NCI-H128 (cell line): ENCODE results near the gene RPS6KA5.
"Not testable (repeated sequence)": the region's sequence is repeated elsewhere in the genome, so short reads cannot be mapped to it uniquely, and the experiment has no call there.

ENCODE experiments used
- DNase-seq: peaks from one replicate; lab custom pipeline; 2025; ENCODE audit not compliant: unreplicated experiment; lab: John Stamatoyannopoulos, UW

Gene RPS6KA5

GRCh38 chr14:91060351-91061055 is at the start of gene RPS6KA5:
Gene RPS6KA5 (minus strand): TSS chr14:91060641. CDS start chr14:91060434, 207 bp downstream.
- peak; percentile 100 for DNase-seq

- DNase-seq, result no peak
Measured at GRCh38 chr14:91108941-91109611, 48.6 kb upstream of the RPS6KA5 start.

- DNase-seq, result no peak
Measured at GRCh38 chr14:91103116-91103515, 42.7 kb upstream of the RPS6KA5 start.

GRCh38 chr14:91100102-91100501 is 39.7 kb upstream of the RPS6KA5 start:
- DNase-seq, result no peak

- DNase-seq, result no peak
Measured at GRCh38 chr14:91098591-91098990, 38.1 kb upstream of the RPS6KA5 start.

GRCh38 chr14:91097657-91098056 is 37.2 kb upstream of the RPS6KA5 start:
- not testable (repeated sequence) for DNase-seq

- DNase-seq, result no peak
Measured at GRCh38 chr14:91095178-91095577, 34.7 kb upstream of the RPS6KA5 start.

GRCh38 chr14:91094772-91095171 is 34.3 kb upstream of the RPS6KA5 start:
- DNase-seq, result no peak

- not testable (repeated sequence) for DNase-seq
Measured at GRCh38 chr14:91093743-91094472, 33.5 kb upstream of the RPS6KA5 start.

- no peak for DNase-seq
Measured at GRCh38 chr14:91092073-91092472, 31.6 kb upstream of the RPS6KA5 start.

GRCh38 chr14:91090743-91091142 is 30.3 kb upstream of the RPS6KA5 start:
- no peak for DNase-seq

GRCh38 chr14:91089958-91090535 is 29.6 kb upstream of the RPS6KA5 start:
- DNase-seq, result peak; percentile 72

- no peak for DNase-seq
Measured at GRCh38 chr14:91088585-91089235, 28.3 kb upstream of the RPS6KA5 start.

GRCh38 chr14:91087470-91087869 is 27.0 kb upstream of the RPS6KA5 start:
- not testable (repeated sequence) for DNase-seq

- DNase-seq, result no peak
Measured at GRCh38 chr14:91084516-91084915, 24.1 kb upstream of the RPS6KA5 start.

- DNase-seq, result no peak
Measured at GRCh38 chr14:91082282-91082681, 21.8 kb upstream of the RPS6KA5 start.

- no peak for DNase-seq
Measured at GRCh38 chr14:91080071-91080470, 19.6 kb upstream of the RPS6KA5 start.

GRCh38 chr14:91078095-91078737 is 17.8 kb upstream of the RPS6KA5 start:
- no peak for DNase-seq

- no peak for DNase-seq
Measured at GRCh38 chr14:91075553-91075952, 15.1 kb upstream of the RPS6KA5 start.

- DNase-seq, result no peak
Measured at GRCh38 chr14:91070572-91070971, 10.1 kb upstream of the RPS6KA5 start.

GRCh38 chr14:91068642-91069041 is 8.2 kb upstream of the RPS6KA5 start:
- no peak for DNase-seq
